SK-N-SH (cell line): ENCODE data around the gene AKT2. TPM values are rescaled to one million over a fixed set of nuclear protein-coding genes. Genes with fewer than 3 reads are reported as not detected.

Source experiments
- CTCF ChIA-PET: fragments of 300-600, 350-600 bp; formaldehyde crosslinking; extraction: SDS; loops from one replicate; lab custom pipeline; 2021; lab: Yijun Ruan, JAX
- POLR2A ChIA-PET: fragments of 350-600 bp; sonication (Branson Sonifier 250); formaldehyde crosslinking; extraction: SDS; loops from one replicate; lab custom pipeline; 2020; ENCODE audit warnings: antibody characterized with exemption, inconsistent platforms; lab: Yijun Ruan, JAX
- DNase-seq: peaks from one replicate; pipeline ENCODE4 v3.0.0; 2012
- H2AFZ ChIP-seq: fragments of 200-600 bp; sonication (generic); 2 replicates; pipeline ENCODE4 v1.8.1; 2016; ENCODE audit warnings: antibody characterized with exemption, mild to moderate bottlenecking, low read depth
- H3F3A ChIP-seq: fragments of 200-600 bp; sonication (generic); replicated peaks from 2 replicates; pipeline ENCODE3; 2016; ENCODE audit warnings: antibody characterized with exemption, mild to moderate bottlenecking; ENCODE audit not compliant: insufficient read depth
- H3K27ac ChIP-seq, 2 experiments: fragments of 200-500 bp in 1 of 2; fragments of 200-600 bp in 1 of 2; sonication (Bioruptor generic) in 1 of 2; sonication (generic), shearing (Covaris generic) in 1 of 2; 2 replicates each; pipeline versions ENCODE4 v1.5.1 to v1.6.1; 2014 to 2016; ENCODE audit warnings: low read depth in 2 of 2, inconsistent platforms in 1 of 2, low read length in 1 of 2, mild to moderate bottlenecking in 1 of 2, mixed read lengths in 1 of 2
- H3K27me3 ChIP-seq: fragments of 200-600 bp; sonication (generic), shearing (Covaris generic); 2 replicates; pipeline ENCODE4 v1.6.1; 2016; ENCODE audit warnings: mixed run types; ENCODE audit not compliant: insufficient read depth
- H3K36me3 ChIP-seq, 2 experiments: fragments of 200-500 bp in 1 of 2; fragments of 200-600 bp in 1 of 2; sonication (Bioruptor generic) in 1 of 2; sonication (generic) in 1 of 2; replicated peaks in 1 of 2; 2 replicates each; pipeline versions ENCODE3 to v1.5.1; 2014 to 2016; ENCODE audit warnings: low read length in 1 of 2, mild to moderate bottlenecking in 1 of 2; ENCODE audit not compliant: insufficient read depth in 2 of 2, control insufficient read depth in 1 of 2
- H3K4me1 ChIP-seq, 2 experiments: fragments of 200-500 bp in 1 of 2; fragments of 200-600 bp in 1 of 2; sonication (Bioruptor generic) in 1 of 2; sonication (generic), shearing (Covaris generic) in 1 of 2; 2 replicates each; pipeline versions ENCODE4 v1.5.1 to v1.6.1; 2014 to 2016; ENCODE audit warnings: low read depth in 1 of 2, low read length in 1 of 2, mixed run types in 1 of 2; ENCODE audit not compliant: insufficient read depth in 2 of 2, control insufficient read depth in 1 of 2
- H3K4me2 ChIP-seq: fragments of 200-600 bp; sonication (generic), shearing (Covaris generic); 2 replicates; pipeline ENCODE4 v1.6.1; 2017; ENCODE audit warnings: mixed run types
- H3K4me3 ChIP-seq, 2 experiments: fragments of 200-500 bp in 1 of 2; fragments of 200-600 bp in 1 of 2; sonication (Bioruptor generic) in 1 of 2; sonication (generic), shearing (Covaris generic) in 1 of 2; 2 replicates each; pipeline versions ENCODE4 v1.5.1 to v1.8.1; 2014 to 2016; ENCODE audit warnings: low read depth in 2 of 2, inconsistent platforms in 1 of 2, low read length in 1 of 2, mild to moderate bottlenecking in 1 of 2, mixed read lengths in 1 of 2, moderate library complexity in 1 of 2
- H3K79me2 ChIP-seq: fragments of 200-600 bp; sonication (generic); 2 replicates; pipeline ENCODE4 v1.8.1; 2017; ENCODE audit warnings: mild to moderate bottlenecking; ENCODE audit not compliant: insufficient read depth
- H3K9ac ChIP-seq: fragments of 200-600 bp; sonication (generic); 2 replicates; pipeline ENCODE4 v1.6.1; 2017; ENCODE audit warnings: mixed run types
- H3K9me2 ChIP-seq: fragments of 200-600 bp; sonication (generic); 2 replicates; pipeline ENCODE4 v1.6.1; 2017; ENCODE audit warnings: mixed run types
- H3K9me3 ChIP-seq: fragments of 200-600 bp; sonication (generic); 2 replicates; pipeline ENCODE4 v1.6.1; 2017; ENCODE audit warnings: mixed run types, mild to moderate bottlenecking, moderate library complexity
- H4K20me1 ChIP-seq: fragments of 200-600 bp; sonication (generic); 2 replicates; pipeline ENCODE4 v1.6.1; 2017; ENCODE audit warnings: mild to moderate bottlenecking, mixed run types; ENCODE audit not compliant: insufficient read depth
- FOSL2 ChIP-seq: IDR thresholded peaks from 2 replicates; pipeline ENCODE4 v1.4.0; 2012; ENCODE audit warnings: low read depth, mild to moderate bottlenecking, moderate library complexity, borderline replicate concordance
- FOXM1 ChIP-seq: IDR thresholded peaks from 2 replicates; pipeline ENCODE4 v1.4.0; 2012; ENCODE audit warnings: low read depth, mild to moderate bottlenecking
- GABPA ChIP-seq: IDR thresholded peaks from 2 replicates; pipeline ENCODE4 v1.4.0; 2012; ENCODE audit warnings: low read depth, mild to moderate bottlenecking
- MXI1 ChIP-seq: IDR thresholded peaks from 2 replicates; pipeline ENCODE4 v1.6.1; 2012; ENCODE audit warnings: mild to moderate bottlenecking, low read depth, low read length, improper control_type of control experiment
- NFIC ChIP-seq: IDR thresholded peaks from 2 replicates; pipeline ENCODE4 v1.4.0; 2012; ENCODE audit warnings: borderline replicate concordance
- NRF1 ChIP-seq: IDR thresholded peaks from 2 replicates; pipeline ENCODE4 v1.6.1; 2012; ENCODE audit warnings: low read depth, mild to moderate bottlenecking, low read length
- RXRA ChIP-seq: IDR thresholded peaks from 2 replicates; pipeline ENCODE4 v1.4.0; 2012; ENCODE audit warnings: low read depth, mild to moderate bottlenecking, borderline replicate concordance
- TCF12 ChIP-seq: IDR thresholded peaks from 2 replicates; pipeline ENCODE4 v1.4.0; 2012
- TEAD4 ChIP-seq: IDR thresholded peaks from 2 replicates; pipeline ENCODE4 v1.4.0; 2012; ENCODE audit warnings: mild to moderate bottlenecking, borderline replicate concordance; ENCODE audit not compliant: insufficient read depth
- WGBS: methylation state at CpG from one replicate; pipeline ENCODE4 v1.1.6; 2017; ENCODE audit warnings: low lambda C conversion rate; 5-methylcytosine and 5-hydroxymethylcytosine counted together
- polyA plus RNA-seq, 3 experiments: library from polyadenylated mRNA; depleted of rRNA; stranded (reverse); fragments of >200 nt; gene quantifications; 2 replicates each; pipeline ENCODE4 v1.2.3, GENCODE V29; 2012
- TF ChIP-seq, protein P1 (sequence below): IDR thresholded peaks from 2 replicates; pipeline ENCODE4 v1.6.1; 2012; ENCODE audit warnings: mild to moderate bottlenecking, low read depth, low read length, moderate library complexity
- TF ChIP-seq, protein P2 (sequence below): IDR thresholded peaks from 2 replicates; pipeline ENCODE4 v1.4.0; 2012; ENCODE audit warnings: low read depth, borderline replicate concordance
- TF ChIP-seq, protein P3 (sequence below): fragments of 150-350 bp; IDR thresholded peaks from 2 replicates; pipeline ENCODE4 v1.6.1; 2016; ENCODE audit warnings: mild to moderate bottlenecking, low read depth, low read length
- TF ChIP-seq, protein P4 (sequence below): fragments of 200-600 bp; sonication (generic); IDR thresholded peaks from 2 replicates; pipeline ENCODE4 v1.6.1; 2017; ENCODE audit warnings: antibody characterized with exemption, mild to moderate bottlenecking, moderate library complexity
- TF ChIP-seq, protein P5 (sequence below): IDR thresholded peaks from 2 replicates; pipeline ENCODE4; 2012
- TF ChIP-seq, protein P6 (sequence below): IDR thresholded peaks from 2 replicates; pipeline ENCODE4 v1.4.0; 2012; ENCODE audit warnings: low read depth

Gene AKT2
- polyA plus RNA-seq, 1 of the 3 experiments (the other 2 are of a cell fraction), result 99.8 TPM

DNA sequence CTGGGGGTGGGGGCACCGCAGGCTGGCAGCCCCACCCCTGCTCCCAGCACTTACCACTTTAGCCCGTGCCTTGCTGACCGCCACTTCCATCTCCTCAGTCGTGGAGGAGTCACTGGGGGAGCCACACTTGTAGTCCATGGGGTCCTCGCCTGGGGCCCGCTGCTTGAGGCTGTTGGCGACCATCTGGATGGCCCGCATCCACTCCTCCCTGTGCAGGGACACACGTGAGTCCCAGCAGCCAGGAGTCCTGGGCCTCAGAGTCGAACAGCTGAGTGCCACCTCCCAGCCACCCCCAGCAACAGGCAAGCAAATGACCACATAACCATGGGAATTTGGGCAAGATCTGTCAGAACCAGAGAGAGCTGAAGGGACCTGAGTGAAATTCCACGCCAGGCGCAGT is 42.7 kb downstream of the AKT2 start:
- Histone ChIP-seq H3K4me2 (no peak overlapping the region), H3K9me3 (no peaks in the 10 kb centered on the region), H3K9ac (no peak overlapping the region), H3K36me3 (peaks cover 0 to 36% of the 10 kb centered on the region in 2 experiments), H3K27me3 (no peaks in the 10 kb centered on the region), H3K27ac (no peak overlapping the region), H3K4me3 (no peak overlapping the region), H4K20me1 (peaks cover 11% of the 10 kb centered on the region), H3K9me2 (no peaks in the 10 kb centered on the region), H3F3A (no peaks in the 10 kb centered on the region), H2AFZ (no peak overlapping the region), H3K4me1 (no peaks in the 10 kb centered on the region; a peak in 1 of 4 replicates), H3K79me2 (peaks cover 11% of the 10 kb centered on the region; the same call in 1 of the 2 replicates)
- TF ChIP-seq, protein P1, sequence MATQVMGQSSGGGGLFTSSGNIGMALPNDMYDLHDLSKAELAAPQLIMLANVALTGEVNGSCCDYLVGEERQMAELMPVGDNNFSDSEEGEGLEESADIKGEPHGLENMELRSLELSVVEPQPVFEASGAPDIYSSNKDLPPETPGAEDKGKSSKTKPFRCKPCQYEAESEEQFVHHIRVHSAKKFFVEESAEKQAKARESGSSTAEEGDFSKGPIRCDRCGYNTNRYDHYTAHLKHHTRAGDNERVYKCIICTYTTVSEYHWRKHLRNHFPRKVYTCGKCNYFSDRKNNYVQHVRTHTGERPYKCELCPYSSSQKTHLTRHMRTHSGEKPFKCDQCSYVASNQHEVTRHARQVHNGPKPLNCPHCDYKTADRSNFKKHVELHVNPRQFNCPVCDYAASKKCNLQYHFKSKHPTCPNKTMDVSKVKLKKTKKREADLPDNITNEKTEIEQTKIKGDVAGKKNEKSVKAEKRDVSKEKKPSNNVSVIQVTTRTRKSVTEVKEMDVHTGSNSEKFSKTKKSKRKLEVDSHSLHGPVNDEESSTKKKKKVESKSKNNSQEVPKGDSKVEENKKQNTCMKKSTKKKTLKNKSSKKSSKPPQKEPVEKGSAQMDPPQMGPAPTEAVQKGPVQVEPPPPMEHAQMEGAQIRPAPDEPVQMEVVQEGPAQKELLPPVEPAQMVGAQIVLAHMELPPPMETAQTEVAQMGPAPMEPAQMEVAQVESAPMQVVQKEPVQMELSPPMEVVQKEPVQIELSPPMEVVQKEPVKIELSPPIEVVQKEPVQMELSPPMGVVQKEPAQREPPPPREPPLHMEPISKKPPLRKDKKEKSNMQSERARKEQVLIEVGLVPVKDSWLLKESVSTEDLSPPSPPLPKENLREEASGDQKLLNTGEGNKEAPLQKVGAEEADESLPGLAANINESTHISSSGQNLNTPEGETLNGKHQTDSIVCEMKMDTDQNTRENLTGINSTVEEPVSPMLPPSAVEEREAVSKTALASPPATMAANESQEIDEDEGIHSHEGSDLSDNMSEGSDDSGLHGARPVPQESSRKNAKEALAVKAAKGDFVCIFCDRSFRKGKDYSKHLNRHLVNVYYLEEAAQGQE, result no peak
- TF ChIP-seq, protein P2, sequence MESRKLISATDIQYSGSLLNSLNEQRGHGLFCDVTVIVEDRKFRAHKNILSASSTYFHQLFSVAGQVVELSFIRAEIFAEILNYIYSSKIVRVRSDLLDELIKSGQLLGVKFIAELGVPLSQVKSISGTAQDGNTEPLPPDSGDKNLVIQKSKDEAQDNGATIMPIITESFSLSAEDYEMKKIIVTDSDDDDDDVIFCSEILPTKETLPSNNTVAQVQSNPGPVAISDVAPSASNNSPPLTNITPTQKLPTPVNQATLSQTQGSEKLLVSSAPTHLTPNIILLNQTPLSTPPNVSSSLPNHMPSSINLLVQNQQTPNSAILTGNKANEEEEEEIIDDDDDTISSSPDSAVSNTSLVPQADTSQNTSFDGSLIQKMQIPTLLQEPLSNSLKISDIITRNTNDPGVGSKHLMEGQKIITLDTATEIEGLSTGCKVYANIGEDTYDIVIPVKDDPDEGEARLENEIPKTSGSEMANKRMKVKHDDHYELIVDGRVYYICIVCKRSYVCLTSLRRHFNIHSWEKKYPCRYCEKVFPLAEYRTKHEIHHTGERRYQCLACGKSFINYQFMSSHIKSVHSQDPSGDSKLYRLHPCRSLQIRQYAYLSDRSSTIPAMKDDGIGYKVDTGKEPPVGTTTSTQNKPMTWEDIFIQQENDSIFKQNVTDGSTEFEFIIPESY, result no peak
- TF ChIP-seq NFIC, result no peak
- TF ChIP-seq MXI1, result no peak
- no peak for TF ChIP-seq FOSL2
- TF ChIP-seq, protein P3, sequence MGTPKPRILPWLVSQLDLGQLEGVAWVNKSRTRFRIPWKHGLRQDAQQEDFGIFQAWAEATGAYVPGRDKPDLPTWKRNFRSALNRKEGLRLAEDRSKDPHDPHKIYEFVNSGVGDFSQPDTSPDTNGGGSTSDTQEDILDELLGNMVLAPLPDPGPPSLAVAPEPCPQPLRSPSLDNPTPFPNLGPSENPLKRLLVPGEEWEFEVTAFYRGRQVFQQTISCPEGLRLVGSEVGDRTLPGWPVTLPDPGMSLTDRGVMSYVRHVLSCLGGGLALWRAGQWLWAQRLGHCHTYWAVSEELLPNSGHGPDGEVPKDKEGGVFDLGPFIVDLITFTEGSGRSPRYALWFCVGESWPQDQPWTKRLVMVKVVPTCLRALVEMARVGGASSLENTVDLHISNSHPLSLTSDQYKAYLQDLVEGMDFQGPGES, result no peak
- no peak for TF ChIP-seq NRF1
- TF ChIP-seq TCF12, result no peak
- no peak for TF ChIP-seq GABPA
- TF ChIP-seq RXRA, result no peak
- TF ChIP-seq FOXM1, result no peak
- TF ChIP-seq, protein P4, sequence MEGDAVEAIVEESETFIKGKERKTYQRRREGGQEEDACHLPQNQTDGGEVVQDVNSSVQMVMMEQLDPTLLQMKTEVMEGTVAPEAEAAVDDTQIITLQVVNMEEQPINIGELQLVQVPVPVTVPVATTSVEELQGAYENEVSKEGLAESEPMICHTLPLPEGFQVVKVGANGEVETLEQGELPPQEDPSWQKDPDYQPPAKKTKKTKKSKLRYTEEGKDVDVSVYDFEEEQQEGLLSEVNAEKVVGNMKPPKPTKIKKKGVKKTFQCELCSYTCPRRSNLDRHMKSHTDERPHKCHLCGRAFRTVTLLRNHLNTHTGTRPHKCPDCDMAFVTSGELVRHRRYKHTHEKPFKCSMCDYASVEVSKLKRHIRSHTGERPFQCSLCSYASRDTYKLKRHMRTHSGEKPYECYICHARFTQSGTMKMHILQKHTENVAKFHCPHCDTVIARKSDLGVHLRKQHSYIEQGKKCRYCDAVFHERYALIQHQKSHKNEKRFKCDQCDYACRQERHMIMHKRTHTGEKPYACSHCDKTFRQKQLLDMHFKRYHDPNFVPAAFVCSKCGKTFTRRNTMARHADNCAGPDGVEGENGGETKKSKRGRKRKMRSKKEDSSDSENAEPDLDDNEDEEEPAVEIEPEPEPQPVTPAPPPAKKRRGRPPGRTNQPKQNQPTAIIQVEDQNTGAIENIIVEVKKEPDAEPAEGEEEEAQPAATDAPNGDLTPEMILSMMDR, result no peak
- no peak for TF ChIP-seq TEAD4
- TF ChIP-seq, protein P5, sequence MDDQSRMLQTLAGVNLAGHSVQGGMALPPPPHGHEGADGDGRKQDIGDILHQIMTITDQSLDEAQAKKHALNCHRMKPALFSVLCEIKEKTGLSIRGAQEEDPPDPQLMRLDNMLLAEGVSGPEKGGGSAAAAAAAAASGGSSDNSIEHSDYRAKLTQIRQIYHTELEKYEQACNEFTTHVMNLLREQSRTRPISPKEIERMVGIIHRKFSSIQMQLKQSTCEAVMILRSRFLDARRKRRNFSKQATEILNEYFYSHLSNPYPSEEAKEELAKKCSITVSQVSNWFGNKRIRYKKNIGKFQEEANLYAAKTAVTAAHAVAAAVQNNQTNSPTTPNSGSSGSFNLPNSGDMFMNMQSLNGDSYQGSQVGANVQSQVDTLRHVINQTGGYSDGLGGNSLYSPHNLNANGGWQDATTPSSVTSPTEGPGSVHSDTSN, result no peak
- TF ChIP-seq, protein P6, sequence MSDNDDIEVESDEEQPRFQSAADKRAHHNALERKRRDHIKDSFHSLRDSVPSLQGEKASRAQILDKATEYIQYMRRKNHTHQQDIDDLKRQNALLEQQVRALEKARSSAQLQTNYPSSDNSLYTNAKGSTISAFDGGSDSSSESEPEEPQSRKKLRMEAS, result no peak
- ChIA-PET CTCF (interaction anchor here (0.8 to 1.9 kb wide), 2 partner anchors 20 to 25 kb away, joined by 3 to 4 read pairs; no protein-coding TSS in a partner anchor), POLR2A (no interaction called here)
- DNase-seq, result no peak
- WGBS, result 87% methylated on average over 11 of the region's 12 CpGs
